Stimulated activated CD8-positive, alpha-beta memory T cell treated with anti-CD3 and anti-CD28 coated beads, Interleukin-7, amount 100 ng/mL, for 48 hours (primary cell): ENCODE measurements around the gene VWA2.
A peak's percentile ranks its signal among the peaks of the same experiment; 100 is the strongest.

Source experiments
- DNase-seq, 2 donors: peaks; one replicate each; pipeline ENCODE4 v3.0.0-alpha.2; 2020; ENCODE audit warnings: low read depth in 1 of 2; ENCODE audit errors: extremely low read depth in 1 of 2

VWA2 gene

GRCh38 chr10:114239117-114239993, at the start of gene VWA2:
Gene VWA2, plus strand, starts transcription at chr10:114239254. Its CDS starts 9,460 bp downstream, at chr10:114248714.
- peak in 1 of 2 donors; percentile 10 for DNase-seq

- DNase-seq = no peak
Observed at GRCh38 chr10:114189700-114190099, 49.4 kb upstream of the VWA2 start.

- no peak for DNase-seq
Observed at GRCh38 chr10:114195079-114195478, 44.0 kb upstream of the VWA2 start.

- no peak for DNase-seq
Observed at GRCh38 chr10:114199239-114199638, 39.8 kb upstream of the VWA2 start.

GRCh38 chr10:114202812-114203211, 36.2 kb upstream of the VWA2 start:
- DNase-seq = no peak

- no peak for DNase-seq
Observed at GRCh38 chr10:114206902-114207301, 32.2 kb upstream of the VWA2 start.

- no peak for DNase-seq
Observed at GRCh38 chr10:114207349-114207748, 31.7 kb upstream of the VWA2 start.

GRCh38 chr10:114208351-114208750, 30.7 kb upstream of the VWA2 start:
- no peak for DNase-seq

- DNase-seq = no peak
Observed at GRCh38 chr10:114212153-114212552, 26.9 kb upstream of the VWA2 start.

- no peak for DNase-seq
Observed at GRCh38 chr10:114215033-114215432, 24.0 kb upstream of the VWA2 start.

GRCh38 chr10:114220281-114220680, 18.8 kb upstream of the VWA2 start:
- no peak for DNase-seq

GRCh38 chr10:114221235-114221634, 17.8 kb upstream of the VWA2 start:
- no peak for DNase-seq

- DNase-seq = no peak
Observed at GRCh38 chr10:114223066-114223465, 16.0 kb upstream of the VWA2 start.

GRCh38 chr10:114228156-114228555, 10.9 kb upstream of the VWA2 start:
- no peak for DNase-seq

- no peak for DNase-seq
Observed at GRCh38 chr10:114232561-114233176, 6.4 kb upstream of the VWA2 start.

GRCh38 chr10:114233482-114233881, 5.6 kb upstream of the VWA2 start:
- no peak for DNase-seq

GRCh38 chr10:114234132-114234531, 4.9 kb upstream of the VWA2 start:
- DNase-seq = no peak

GRCh38 chr10:114239994-114240345, 916 bp downstream of the VWA2 start:
- DNase-seq = no peak

GRCh38 chr10:114242235-114242634, 3.2 kb downstream of the VWA2 start:
- no peak for DNase-seq

- DNase-seq = no peak
Observed at GRCh38 chr10:114243661-114244060, 4.6 kb downstream of the VWA2 start.

GRCh38 chr10:114244126-114244525, 5.1 kb downstream of the VWA2 start:
- DNase-seq = no peak

- DNase-seq = no peak
Observed at GRCh38 chr10:114245121-114245791, 6.2 kb downstream of the VWA2 start.
